ENCODE measurements around the gene SIAH2.

SIAH2 gene

DNA sequence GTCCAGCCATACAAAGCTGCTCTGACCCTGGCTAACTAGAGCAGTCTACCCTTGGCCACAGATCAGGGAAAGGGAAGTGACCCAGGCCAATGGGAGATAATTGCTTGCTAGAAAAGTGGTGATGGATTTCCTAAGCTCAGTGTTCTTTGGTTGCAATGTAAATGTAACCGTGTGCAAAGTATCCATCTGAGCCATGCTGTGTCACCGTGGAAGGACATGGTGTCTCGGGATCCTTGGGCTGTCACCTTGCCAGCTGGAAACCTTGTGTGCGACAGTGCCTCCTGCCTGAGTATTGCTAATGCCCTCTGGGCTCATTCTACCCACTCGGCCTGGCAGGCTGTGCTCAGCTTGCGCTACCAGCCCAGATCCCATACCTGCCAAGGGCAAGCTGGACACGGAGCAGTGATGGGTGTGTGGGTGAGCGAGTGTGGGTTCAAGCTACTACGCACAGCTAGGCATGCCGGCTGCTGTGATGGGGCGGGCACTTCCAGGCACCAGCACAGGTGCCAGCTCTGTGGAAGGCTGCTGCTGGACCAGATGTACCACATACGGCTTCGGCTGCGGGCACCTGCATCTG, 10.7 kb upstream of the SIAH2 start:
- no peak for DNase-seq (ENCODE audit: low read depth)

DNA sequence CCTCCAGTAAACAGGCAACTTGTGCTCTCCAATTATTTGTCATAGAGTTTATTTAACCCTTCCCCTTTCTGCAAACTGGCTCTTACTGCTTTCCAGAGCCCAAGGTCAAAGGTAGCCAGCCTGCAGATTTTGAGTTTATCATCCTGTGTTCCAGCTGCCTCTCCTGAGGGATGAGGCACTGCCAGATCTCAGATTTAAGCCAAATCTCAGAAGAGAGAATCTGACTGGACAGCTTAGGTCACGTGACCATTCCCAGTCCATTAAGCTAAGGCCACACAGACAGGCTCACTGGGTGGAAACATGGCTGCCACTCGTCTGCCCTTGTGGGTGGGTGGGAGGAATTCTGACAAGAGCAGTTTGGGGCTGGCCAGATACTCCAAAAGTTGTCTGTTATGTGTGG, 8.6 kb upstream of the SIAH2 start:
- no peak for DNase-seq (ENCODE audit: low read depth)

DNA sequence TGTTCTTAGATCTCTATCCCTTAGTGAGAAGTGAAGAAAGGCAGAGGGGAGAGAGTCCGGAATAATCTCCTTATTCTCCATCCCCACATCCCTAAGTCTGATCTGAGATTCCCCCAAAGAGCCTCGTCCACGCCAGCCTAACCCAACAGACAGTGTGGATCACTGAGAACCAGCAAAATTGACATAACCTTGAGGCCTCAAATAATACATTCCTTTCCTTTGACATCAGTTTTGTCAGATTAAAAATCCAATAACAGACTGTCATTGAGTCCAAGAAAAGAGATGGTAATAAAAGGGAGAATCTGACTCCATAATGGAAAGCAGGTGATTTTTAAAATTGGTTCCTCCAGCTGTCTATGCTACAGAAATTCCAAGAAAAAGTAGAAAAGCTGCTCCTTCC, 7.7 kb upstream of the SIAH2 start:
- no peak for DNase-seq (ENCODE audit: low read depth)

DNA sequence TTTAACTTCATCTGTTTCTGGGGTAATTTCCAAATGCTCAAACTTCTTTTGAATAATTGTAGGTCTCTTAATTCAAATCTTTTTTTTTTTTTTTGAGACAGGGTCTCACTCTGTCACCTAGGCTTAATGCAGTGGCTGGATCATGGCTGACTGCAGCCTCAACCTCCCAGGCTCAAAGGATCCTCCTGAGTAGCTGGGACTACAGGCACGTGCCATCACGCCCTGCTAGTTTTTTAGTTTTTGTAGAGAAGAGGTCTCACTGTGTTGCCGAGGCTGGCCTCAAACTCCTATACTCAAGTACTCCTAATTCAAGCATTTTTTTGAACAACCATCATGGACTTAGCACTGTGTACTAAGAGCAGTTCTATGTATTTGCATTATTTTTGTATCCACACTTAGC, 3.8 kb upstream of the SIAH2 start:
- no peak for DNase-seq (ENCODE audit: low read depth)

DNA sequence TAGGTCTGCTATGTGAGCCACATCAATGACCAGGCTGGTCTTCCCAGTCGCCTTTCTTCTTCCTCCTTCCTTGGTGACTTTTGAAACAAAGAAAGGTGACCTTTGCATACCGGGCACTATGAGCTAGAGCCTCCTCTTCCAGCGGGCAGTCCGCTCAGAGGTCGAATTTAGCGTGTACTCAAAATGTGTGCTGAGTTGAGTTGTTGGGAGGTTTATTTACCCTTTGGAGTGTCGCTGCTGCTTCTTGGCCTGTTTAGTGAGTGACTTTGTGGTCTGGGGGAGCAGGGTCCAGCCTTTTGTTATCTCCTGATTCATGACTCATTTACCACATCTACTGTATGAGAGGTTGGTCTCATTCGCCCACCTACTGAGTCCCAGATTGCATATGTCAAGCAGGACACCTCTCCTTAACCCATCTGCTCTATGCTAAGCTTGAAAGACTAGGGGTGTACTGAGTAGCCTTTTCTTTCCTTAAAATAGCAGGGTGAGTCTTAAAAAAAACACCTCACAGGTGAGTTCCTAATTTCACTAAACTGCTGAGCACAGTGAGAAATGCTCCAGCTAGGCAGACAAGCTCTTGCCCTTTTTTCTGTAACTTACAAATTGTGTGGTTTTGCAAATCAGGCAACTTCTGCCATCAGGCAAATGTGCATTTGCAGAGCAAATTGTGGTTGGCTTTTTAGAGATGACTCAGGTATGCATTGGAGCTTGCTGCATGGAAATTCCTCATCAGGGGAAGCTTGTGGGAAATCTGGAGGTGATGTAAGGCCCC, 3.2 kb upstream of the SIAH2 start:
- DNase-seq (ENCODE audit: low read depth): no peak

DNA sequence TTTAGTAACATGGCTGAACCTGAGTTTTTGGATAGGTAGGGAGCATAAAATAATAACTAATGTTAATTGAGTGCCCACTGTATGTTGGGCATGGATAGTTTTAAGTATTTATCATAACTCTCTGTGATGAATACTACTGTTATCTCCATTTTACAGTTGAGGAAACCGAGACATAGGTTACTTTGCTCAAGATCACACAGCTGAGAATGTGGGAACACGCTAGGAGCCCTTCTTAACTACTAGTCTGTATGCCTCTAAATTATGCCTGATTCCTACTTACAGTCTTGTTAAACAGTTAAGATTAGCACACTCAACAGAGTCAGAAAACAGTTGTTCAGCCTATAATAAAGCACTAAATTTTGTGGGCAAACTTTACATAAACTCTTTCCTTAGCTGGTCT, 2.0 kb upstream of the SIAH2 start:
- DNase-seq (ENCODE audit: low read depth): no peak

DNA sequence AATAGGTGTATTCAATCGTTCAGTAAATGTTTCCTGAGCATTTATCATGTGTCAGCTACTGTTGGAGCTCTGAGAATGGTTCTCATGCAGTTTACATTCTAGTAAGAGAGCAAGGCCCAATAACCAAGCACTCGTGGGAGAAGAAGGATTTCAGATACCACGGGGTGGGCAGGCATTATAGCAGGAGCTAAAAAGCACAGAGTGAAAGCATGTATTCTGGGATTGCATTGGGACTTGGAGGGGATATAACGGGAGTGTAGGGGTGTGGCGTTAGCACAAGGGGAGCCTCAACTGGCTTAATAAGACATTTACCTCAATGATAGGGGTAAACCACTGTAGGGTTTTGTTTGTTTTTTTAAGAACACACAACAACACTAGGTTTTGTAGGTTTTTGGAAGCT, 1.6 kb upstream of the SIAH2 start:
- no peak for DNase-seq (ENCODE audit: low read depth)

DNA sequence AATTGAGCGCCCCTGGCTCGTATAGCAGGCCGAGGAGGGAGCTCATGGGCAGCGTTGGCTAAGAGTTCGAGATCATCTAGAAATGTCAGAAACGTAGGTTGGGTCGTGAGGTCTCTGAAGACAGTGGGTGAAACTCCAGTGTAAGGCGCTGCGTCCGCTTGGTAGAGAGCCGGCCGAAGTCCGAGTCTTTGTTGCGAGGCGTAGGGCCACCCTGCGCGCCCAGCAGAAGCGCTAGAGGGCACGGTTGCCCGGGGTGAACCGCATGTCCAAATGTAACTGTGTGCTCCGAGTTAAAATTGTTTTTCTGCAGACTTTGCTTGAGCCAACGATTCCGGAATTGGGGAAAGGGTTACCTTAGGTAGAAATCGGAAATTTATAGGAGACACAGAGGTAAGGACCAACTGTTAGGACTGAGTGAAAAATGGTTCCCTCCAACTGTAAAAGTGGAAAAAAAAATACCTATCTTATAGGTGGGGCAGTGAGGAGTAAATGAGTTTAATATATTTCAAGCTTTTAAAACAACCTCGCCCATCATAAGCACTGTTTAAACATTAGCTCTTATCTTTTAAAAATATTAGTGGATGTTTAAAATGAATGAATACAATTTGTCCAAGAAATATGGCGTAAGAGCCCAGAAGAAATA, 993 bp upstream of the SIAH2 start:
- DNase-seq (ENCODE audit: low read depth): peak; percentile 15

DNA sequence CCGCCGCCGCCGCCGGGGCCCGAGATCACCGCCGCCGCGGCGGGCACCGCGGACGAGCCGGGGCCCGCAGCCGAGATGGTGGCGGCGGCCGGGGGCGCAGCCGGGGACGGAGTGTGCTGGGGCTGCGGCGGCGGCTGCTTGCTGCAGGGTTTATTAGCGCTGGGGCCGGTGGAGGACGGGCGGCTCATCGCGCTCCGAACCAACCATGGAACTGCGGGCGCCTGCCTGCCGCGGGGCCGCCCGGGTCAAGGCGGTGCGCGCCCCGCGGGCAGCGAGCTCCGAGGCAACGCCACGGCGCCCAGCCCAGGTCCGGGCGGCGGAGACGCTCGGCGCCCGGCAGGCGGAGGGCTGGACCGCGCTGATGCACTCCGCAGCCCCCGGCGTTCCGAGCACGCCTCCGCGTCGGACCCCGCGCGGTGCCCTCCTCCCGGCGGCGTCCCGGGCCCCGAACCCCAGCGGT, 277 bp downstream of the SIAH2 start:
- DNase-seq (ENCODE audit: low read depth): no peak

DNA sequence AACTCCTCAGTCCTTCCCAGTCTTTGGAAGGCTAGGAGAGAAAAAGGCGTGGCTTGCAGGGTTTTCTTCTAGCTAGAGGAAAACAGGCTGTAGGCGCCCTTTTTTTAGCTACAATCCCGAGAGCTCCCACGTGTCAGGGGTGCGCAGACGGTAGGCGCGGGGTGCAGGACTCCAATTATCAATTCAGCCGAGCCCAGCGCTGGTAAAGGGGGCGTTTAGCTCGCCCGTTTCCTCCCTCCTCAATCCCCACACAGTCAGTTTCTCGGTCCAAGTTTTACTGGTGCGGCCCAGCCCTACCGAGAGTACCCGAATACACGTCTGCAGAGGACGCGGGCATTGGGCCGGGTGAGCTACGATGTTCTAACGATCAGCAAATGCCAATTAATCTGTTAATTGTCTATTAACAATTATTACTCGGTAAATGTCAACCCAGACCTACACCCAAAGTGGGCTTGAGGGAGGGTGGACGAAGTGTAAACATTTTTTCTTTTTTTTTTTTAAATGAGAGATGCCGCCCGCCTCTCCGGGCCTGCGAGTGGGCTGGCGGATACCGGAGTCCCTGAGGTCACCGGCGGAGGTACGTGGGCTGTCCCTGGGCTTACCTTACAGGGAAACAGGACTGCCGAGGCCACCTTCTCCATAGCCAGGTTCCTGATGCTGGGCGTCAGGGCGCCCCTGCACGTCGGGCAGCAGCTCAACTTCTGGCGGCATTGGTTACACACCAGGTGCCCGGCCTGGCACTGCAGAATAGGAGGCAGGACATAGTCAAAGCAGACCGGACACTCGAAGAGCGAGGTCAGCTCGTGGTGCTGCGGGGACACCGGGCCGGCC, 923 bp downstream of the SIAH2 start:
- DNase-seq (ENCODE audit: low read depth): peak; percentile 21

DNA sequence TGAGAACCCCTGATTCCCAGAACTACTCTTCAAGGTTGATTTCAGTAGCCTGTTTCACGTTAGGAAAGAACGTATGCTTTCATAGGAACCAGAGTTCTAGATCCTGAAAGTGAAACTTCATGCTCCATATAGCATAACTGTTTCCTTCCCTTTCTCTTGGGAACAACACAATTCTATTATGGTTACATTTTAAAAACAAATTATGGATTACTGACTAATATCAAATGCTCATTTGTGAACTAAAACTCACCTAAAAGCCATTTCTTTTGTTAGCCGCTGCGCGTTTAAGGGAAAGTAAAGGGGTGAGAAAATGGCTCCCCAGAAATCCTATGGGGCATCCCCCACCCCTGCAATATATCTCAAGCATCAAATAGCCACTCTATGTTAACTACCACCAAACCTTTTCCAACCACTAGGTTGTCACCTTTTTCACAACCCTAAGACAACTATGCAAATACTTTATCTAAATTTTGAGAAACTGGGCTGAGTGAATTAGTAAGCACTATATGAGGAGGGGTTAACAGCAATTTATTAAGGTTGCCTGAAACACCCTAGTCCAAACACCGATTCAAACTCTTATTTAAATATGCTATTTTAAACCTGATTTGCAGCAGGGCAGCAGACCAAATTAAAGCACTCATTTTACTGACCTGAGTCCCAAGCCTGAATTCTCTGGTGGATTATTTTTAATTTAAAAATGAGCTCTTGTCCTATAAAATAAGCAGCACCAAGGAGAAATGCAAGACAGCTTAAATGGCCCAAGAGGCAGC, 2.4 kb downstream of the SIAH2 start:
- DNase-seq (ENCODE audit: low read depth): no peak

DNA sequence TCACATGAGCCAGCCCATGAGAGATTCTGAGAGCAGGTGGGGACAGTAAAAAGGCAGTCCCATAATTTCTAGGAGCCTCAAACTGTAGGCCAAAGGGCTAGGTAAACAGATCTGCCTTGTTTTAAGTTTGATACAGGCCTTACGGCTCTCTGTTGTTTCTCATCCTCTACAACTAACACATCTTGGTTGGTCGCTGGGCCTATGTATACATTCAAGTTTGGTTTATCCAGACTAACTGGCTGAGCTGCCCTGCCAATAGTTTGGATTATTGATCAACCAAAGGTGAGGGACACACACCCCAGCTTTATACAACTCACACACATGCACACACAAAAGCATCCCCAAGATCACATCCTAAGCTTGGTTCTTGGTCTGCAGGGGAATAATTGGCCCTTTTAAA, 3.0 kb downstream of the SIAH2 start:
- no peak for DNase-seq (ENCODE audit: low read depth)

DNA sequence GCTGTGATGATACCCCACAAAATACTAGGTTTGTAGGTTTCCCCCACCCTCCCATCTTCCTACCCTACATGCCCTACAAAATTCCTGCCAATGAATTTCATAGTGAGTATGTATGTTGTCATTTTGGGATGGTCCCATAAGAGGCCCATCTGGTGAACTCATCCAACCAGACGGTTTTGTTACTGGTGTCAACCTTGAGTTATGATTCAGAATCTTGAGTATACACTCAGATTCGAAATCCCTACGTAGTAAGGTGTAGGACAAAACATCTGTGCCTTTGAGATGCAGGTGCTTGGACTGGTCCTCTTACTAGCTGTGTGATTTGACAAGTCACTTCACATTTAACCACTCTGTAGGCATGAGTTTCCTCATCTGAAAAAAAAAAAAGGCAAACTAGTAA, 3.6 kb downstream of the SIAH2 start:
- no peak for DNase-seq (ENCODE audit: low read depth)

DNA sequence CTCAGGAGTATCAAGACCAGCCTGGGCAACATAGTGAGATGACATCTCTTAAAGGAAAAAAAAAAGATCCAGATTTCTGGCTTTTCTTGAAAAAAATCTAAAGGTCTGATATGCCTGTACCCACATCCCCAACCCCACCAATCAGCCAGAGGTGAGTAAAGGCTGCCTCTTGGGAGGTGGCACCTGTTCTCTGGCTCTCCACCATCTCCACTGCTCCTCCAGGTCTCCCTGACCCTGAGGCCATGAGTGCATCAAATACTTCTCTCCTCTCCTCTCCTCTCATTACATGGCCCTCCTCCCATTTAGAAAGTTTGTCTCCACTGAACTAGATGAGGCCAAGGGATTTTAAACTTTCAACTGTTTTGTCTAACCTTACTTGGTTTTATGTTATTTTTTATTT, 5.2 kb downstream of the SIAH2 start:
- no peak for DNase-seq (ENCODE audit: low read depth)

DNA sequence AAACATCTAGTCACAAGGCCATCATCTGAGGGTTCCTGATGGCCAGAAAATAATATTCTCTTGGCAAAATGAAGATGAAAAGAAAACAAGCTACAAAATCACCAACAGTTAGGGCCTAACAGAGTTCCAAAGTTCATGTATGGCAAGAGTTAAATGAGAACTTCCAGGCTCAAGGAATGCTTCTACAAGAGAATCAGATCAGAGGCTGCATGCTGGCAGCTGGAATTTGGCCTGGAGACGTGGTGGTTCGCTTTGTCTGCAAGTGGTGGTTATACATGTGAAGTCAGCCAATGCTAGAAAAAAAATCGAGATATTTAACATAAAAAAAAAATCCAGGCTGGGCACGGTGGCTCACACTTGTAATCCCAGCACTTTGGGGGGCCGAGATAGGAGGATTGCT, 5.6 kb downstream of the SIAH2 start:
- DNase-seq (ENCODE audit: low read depth): no peak

DNA sequence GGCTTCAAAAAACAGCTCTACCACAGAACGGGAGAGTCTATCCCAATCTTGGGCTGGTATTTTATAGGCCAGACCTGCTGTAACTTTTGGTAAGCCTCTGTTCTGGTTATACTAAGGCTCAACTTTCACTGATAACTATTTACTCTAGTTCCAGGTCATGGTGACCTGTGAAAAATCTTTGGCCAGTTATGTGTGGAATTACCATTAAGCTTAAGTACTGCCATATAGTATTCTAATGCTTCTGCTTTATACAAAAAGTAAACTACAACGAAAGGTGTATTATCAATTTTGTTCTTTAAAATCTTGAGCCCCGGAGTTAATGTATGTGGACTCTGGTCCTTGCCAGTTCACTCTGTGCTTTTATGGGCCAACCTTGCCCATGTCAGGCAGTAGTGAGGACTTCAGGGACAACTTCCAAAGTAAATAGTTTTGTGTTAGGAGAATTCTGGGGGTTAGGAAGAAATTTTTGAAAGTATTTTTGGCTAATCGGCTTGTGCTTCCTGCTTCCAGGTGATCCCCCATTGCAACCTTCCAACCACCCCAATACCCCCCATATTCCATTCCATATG, 6.4 kb downstream of the SIAH2 start:
- no peak for DNase-seq (ENCODE audit: low read depth)

DNA sequence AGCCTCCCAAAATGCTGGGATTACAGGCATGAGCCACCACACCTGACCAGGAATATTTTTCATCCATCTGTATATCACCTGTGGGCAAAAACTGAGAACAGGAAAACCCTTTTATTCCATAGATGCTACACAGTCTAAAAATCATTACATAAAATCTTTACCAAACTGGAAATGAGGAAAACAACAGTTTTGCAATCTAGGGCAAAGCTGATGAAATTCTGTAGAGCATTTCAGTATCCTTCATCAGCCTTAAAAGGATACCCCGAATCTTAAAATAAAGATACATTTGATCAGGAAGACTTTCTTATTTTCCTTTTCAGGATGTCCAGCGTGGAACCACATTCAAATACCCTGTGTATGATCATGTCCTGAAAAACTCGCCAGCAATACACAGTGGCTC, 7.1 kb downstream of the SIAH2 start:
- no peak for DNase-seq (ENCODE audit: low read depth)

DNA sequence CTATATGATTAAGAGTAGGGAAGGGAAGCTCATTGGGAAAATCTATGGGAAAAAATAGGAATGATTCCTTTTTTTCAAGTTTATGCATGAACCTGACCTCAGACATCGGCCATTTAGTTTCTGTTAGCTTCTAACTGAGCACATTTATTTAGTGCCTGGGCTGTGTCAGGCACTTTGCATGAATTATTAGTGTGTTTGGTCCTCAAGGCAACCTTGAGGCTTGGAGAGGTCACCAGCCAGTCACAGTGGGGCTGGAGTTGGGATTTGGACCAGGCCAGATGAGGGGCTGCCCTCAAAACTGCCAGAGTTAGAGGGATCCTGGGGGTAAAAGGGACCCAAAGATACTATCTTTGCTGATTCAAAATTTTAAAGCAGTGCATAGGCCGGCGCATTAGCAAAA, 8.1 kb downstream of the SIAH2 start:
- no peak for DNase-seq (ENCODE audit: low read depth)

DNA sequence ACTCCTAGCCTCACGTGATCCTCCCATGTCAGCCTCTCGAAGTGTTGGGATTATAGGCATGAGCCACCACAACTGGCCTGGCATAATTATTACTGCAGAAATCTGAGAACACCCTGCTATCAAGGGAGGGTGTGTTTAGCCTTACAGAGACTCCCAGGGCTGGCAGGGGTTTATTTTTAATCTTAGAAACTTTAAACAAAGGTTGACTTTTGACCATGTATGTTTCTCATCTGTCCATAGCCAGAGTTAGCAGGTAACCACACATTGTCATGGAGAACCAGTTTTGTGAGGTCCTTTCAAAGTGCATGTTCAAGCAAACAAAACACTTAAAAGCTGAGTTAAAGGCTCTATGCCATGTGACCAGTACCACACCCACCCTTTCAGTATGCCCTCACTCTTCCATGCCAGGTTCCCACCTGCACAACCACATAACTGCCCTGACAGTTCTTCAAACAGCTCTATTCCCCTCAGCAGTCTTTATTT, 11.1 kb downstream of the SIAH2 start:
- no peak for DNase-seq (ENCODE audit: low read depth)

DNA sequence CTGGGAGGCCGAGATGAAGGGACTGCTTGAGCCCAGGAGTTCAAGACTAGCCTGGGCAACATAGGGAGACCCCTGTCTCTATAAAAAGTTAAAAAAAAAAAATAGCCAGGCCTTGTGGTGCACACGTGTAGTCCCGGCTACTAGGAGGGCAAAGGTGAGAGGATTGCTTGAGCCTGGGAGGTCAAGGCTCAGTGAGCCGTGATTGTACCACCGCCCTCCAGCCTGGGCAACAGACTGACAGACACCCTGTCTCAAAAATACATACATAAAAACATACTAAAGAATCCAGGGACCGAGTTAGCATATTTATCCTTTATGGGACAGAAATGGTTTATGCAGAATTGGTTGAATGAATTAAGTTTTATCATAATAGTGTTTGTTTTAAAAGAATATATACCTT, 13.7 kb downstream of the SIAH2 start:
- no peak for DNase-seq (ENCODE audit: low read depth)

DNA sequence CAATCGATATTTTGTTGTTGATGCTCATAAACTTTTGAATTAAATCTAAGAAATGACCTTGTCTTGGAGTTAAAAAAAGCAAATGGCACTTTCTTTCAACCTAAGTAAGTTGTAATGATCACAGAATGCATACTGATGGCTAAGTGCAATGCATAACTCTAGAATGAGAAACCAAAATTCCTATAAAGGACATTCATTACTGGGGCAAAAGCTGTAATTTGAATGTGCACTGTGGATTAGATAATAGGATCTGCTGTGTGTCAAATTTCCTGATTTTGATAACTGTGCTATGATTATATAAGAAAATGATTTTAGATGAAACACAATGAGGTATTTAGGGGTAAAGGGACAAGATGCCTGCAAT, 14.3 kb downstream of the SIAH2 start:
- DNase-seq (ENCODE audit: low read depth): no peak

All from stimulated activated CD8-positive, alpha-beta memory T cell treated with anti-CD3 and anti-CD28 coated beads, Interleukin-4, amount 100 ng/mL, for 24 hours (primary cell).